ENCODE measurements around the gene FAS. TPM values are rescaled to one million over a fixed set of nuclear protein-coding genes. Genes with fewer than 3 reads are reported as not detected.

FAS gene
- 28.0 to 31.4 TPM (median 30.5 TPM) in 5 replicates for total RNA-seq (2022; extraction: Qiagen RNA extraction)

DNA sequence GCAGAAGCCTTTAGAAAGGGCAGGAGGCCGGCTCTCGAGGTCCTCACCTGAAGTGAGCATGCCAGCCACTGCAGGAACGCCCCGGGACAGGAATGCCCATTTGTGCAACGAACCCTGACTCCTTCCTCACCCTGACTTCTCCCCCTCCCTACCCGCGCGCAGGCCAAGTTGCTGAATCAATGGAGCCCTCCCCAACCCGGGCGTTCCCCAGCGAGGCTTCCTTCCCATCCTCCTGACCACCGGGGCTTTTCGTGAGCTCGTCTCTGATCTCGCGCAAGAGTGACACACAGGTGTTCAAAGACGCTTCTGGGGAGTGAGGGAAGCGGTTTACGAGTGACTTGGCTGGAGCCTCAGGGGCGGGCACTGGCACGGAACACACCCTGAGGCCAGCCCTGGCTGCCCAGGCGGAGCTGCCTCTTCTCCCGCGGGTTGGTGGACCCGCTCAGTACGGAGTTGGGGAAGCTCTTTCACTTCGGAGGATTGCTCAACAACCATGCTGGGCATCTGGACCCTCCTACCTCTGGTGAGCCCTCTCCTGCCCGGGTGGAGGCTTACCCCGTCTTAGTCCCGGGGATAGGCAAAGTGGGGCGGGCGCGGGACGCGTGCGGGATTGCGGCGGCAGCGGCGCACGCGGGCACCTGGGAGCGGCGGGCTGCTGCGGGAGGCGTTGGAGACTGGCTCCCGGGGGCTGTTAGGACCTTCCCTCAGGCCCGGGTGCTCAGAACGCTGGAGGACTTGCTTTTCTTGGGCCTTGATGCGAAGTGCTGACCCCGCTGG lies at the start of gene FAS:
Gene FAS, plus strand, starts transcription at position 415 of the 777 bp plus-strand sequence. Its CDS starts 79 bp downstream, at position 494.

DNA sequence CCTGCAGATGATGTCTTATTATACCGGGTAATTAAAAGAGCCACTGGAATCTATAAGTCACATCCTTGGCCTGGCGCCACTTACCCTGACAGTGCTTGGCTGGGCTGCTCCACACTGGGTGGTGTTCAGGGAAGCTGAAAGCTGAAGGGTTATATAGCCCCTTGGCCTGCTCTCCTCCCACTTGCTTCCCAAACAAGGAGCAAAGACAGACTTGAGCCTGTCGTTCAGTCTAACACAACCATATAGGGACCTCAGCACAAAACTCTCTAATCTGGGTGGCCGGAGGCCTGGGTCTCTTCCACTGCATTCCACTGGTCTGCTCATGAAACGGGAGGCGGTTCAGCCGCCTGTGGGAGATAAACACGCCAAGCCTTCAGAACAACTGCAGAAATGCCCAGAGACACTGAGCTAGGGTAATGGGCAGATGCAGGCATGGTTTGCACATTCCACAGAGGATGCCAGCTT lies 37.9 kb upstream of the FAS start, which contains the start of gene ACTA2:
Gene ACTA2, minus strand, starts transcription at position 127 of the 465 bp plus-strand sequence. CDS start 3,843 bp downstream, outside the sequence.

Other genes starting within 250 kb of the FAS start
- gene LIPN, start 230.8 kb upstream of the FAS start, total RNA-seq (2022; extraction: Qiagen RNA extraction) = not detected in 5 replicates
- not detected in 5 replicates for gene LIPM, start 188.1 kb upstream of the FAS start, total RNA-seq (2022; extraction: Qiagen RNA extraction)
- 0.25 to 0.41 TPM (median 0.29 TPM) in 5 replicates for gene ANKRD22, start 139.0 kb upstream of the FAS start, total RNA-seq (2022; extraction: Qiagen RNA extraction)
- gene STAMBPL1, start 110.6 kb upstream of the FAS start, total RNA-seq (2022; extraction: Qiagen RNA extraction) = 23.9 to 28.3 TPM (median 25.7 TPM) in 5 replicates
- 19.3 to 25.2 TPM (median 21.8 TPM) in 5 replicates for gene ACTA2, start 38.0 kb upstream of the FAS start, total RNA-seq (2022; extraction: Qiagen RNA extraction)
- 0.68 to 0.97 TPM (median 0.71 TPM) in 5 replicates for gene CH25H, start 216.5 kb downstream of the FAS start, total RNA-seq (2022; extraction: Qiagen RNA extraction)